DOHH2 (cell line): ENCODE measurements around the gene AGAP2.
"Not testable (repeated sequence)": the region's sequence is repeated elsewhere in the genome, so short reads cannot be mapped to it uniquely, and the experiment has no call there.

Source experiments
- H3F3A ChIP-seq: fragments of 200-600 bp; sonication (generic), shearing (Covaris generic); 2 replicates; pipeline ENCODE4 v1.6.0; 2016; ENCODE audit warnings: antibody characterized with exemption, mild to moderate bottlenecking; ENCODE audit not compliant: control insufficient read depth, insufficient read depth
- H3K27ac ChIP-seq: fragments of 200-600 bp; sonication (generic); 2 replicates; pipeline ENCODE4 v1.5.1; 2014; ENCODE audit warnings: low read depth, mild to moderate bottlenecking, low read length, moderate library complexity
- H3K27me3 ChIP-seq: fragments of 200-600 bp; sonication (generic); 2 replicates; pipeline ENCODE4 v1.6.1; 2014; ENCODE audit warnings: mild to moderate bottlenecking, low read length, mixed read lengths; ENCODE audit not compliant: control insufficient read depth
- H3K36me3 ChIP-seq: fragments of 200-600 bp; sonication (generic); 2 replicates; pipeline ENCODE4 v1.6.1; 2014; ENCODE audit warnings: mild to moderate bottlenecking, low read length, moderate library complexity, mixed read lengths; ENCODE audit not compliant: control insufficient read depth
- H3K4me1 ChIP-seq: fragments of 200-600 bp; sonication (generic); 2 replicates; pipeline ENCODE4 v1.6.1; 2014; ENCODE audit warnings: mild to moderate bottlenecking, low read length, mixed read lengths; ENCODE audit not compliant: control insufficient read depth
- H3K4me2 ChIP-seq: fragments of 200-600 bp; sonication (generic); 2 replicates; pipeline ENCODE4 v1.6.0; 2014; ENCODE audit warnings: mild to moderate bottlenecking, low read length, moderate library complexity
- H3K4me3 ChIP-seq: fragments of 200-600 bp; sonication (generic); 2 replicates; pipeline ENCODE4 v1.5.1; 2014; ENCODE audit warnings: mild to moderate bottlenecking, low read length, mixed read lengths
- H3K79me2 ChIP-seq: fragments of 200-600 bp; sonication (generic); 2 replicates; pipeline ENCODE4 v1.6.1; 2014; ENCODE audit warnings: mild to moderate bottlenecking, low read length, mixed read lengths; ENCODE audit not compliant: control insufficient read depth
- H3K9me2 ChIP-seq: fragments of 200-600 bp; sonication (generic); replicated peaks from 2 replicates; pipeline ENCODE4 v1.6.1; 2014; ENCODE audit warnings: mild to moderate bottlenecking, low read length, mixed read lengths; ENCODE audit not compliant: control insufficient read depth
- H3K9me3 ChIP-seq: fragments of 200-600 bp; sonication (generic); 2 replicates; pipeline ENCODE4 v1.6.1; 2014; ENCODE audit warnings: antibody characterized with exemption, low read length, mixed read lengths; ENCODE audit not compliant: control insufficient read depth, insufficient read depth
- H4K20me1 ChIP-seq: fragments of 200-600 bp; sonication (generic); 2 replicates; pipeline ENCODE4 v1.6.0; 2014; ENCODE audit warnings: low read depth, mild to moderate bottlenecking, antibody characterized with exemption, low read length, moderate library complexity; ENCODE audit not compliant: control insufficient read depth, insufficient read depth
- CTCF ChIP-seq: fragments of 200-600 bp; sonication (generic); IDR thresholded peaks from one replicate; pipeline ENCODE4 v1.5.1; 2014; ENCODE audit warnings: antibody characterized with exemption, mild to moderate bottlenecking, low read depth, low read length; ENCODE audit not compliant: poor library complexity, severe bottlenecking
- EZH2phosphoT487 ChIP-seq: fragments of 200-600 bp; sonication (generic); IDR thresholded peaks from 2 replicates; pipeline ENCODE4 v1.6.1; 2017; ENCODE audit warnings: borderline replicate concordance, mild to moderate bottlenecking, antibody characterized with exemption, low read length, moderate library complexity, mixed read lengths

Gene AGAP2

GRCh38 chr12:57775563-57776246 is 37.2 kb upstream of the AGAP2 start:
- no peak overlapping the region for H3K4me2 ChIP-seq
- H3K4me1 ChIP-seq: peaks cover 13% of the 10 kb centered on the region
- no peaks in the 10 kb centered on the region for H3F3A ChIP-seq
- H3K79me2 ChIP-seq: peaks cover 9% of the 10 kb centered on the region
- H3K9me3 ChIP-seq: no peaks in the 10 kb centered on the region
- no peak overlapping the region for H3K27ac ChIP-seq
- TF ChIP-seq CTCF (peak; percentile 51), EZH2phosphoT487 (no peak)
- peaks cover 3% of the 10 kb centered on the region for H3K36me3 ChIP-seq
- no peaks in the 10 kb centered on the region for H4K20me1 ChIP-seq
- no peaks in the 10 kb centered on the region for H3K9me2 ChIP-seq
- no peak overlapping the region for H3K4me3 ChIP-seq
- no peaks in the 10 kb centered on the region for H3K27me3 ChIP-seq

GRCh38 chr12:57775044-57775443 is 36.5 kb upstream of the AGAP2 start:
- no peaks in the 10 kb centered on the region for H3K27me3 ChIP-seq
- H3K9me2 ChIP-seq: no peaks in the 10 kb centered on the region
- peaks cover 11% of the 10 kb centered on the region for H3K79me2 ChIP-seq
- no peak overlapping the region for H3K4me3 ChIP-seq
- H3F3A ChIP-seq: no peaks in the 10 kb centered on the region
- H4K20me1 ChIP-seq: no peaks in the 10 kb centered on the region
- TF ChIP-seq CTCF: no peak
- no peak overlapping the region for H3K27ac ChIP-seq
- peaks cover 15% of the 10 kb centered on the region for H3K4me1 ChIP-seq
- no peaks in the 10 kb centered on the region for H3K9me3 ChIP-seq
- H3K4me2 ChIP-seq: no peak overlapping the region
- H3K36me3 ChIP-seq: peaks cover 10% of the 10 kb centered on the region

GRCh38 chr12:57774634-57775033 is 36.1 kb upstream of the AGAP2 start:
- not testable (repeated sequence) for H3K27me3 ChIP-seq, H3K4me2 ChIP-seq, H3K9me2 ChIP-seq, H4K20me1 ChIP-seq, H3F3A ChIP-seq, H3K9me3 ChIP-seq, H3K27ac ChIP-seq, H3K4me3 ChIP-seq
- Histone ChIP-seq H3K36me3 (peaks cover 14% of the 10 kb centered on the region), H3K79me2 (peaks cover 11% of the 10 kb centered on the region), H3K4me1 (peaks cover 15% of the 10 kb centered on the region)

GRCh38 chr12:57772429-57773322 is 34.1 kb upstream of the AGAP2 start, which contains the start of gene EEF1AKMT3:
Gene EEF1AKMT3, plus strand, starts transcription at chr12:57772614. Its CDS starts 111 bp downstream, at chr12:57772725.
- Histone ChIP-seq H3K36me3 (peaks cover 24% of the 10 kb centered on the region), H3K4me2 (peak within 1 kb of the TSS; percentile 88), H3K27ac (peak within 1 kb of the TSS; percentile 54), H3K9me2 (no peaks in the 10 kb centered on the region), H3K27me3 (no peaks in the 10 kb centered on the region), H3K79me2 (peaks cover 11% of the 10 kb centered on the region), H4K20me1 (no peaks in the 10 kb centered on the region), H3K4me3 (peak within 1 kb of the TSS; percentile 89), H3F3A (no peaks in the 10 kb centered on the region), H3K9me3 (no peaks in the 10 kb centered on the region), H3K4me1 (peaks cover 15% of the 10 kb centered on the region)
- TF ChIP-seq EZH2phosphoT487 (no peak), CTCF (no peak)
